IMR-90 (cell line): Measurements from ENCODE around the gene GDI2. TPM values are rescaled to one million over a fixed set of nuclear protein-coding genes. Genes with fewer than 3 reads are reported as not detected.

Source experiments
- ATAC-seq: fragments of 200-7000 bp; cut with Tn5 transposase; 2 replicates; pipeline ENCODE4 v1.9.1; 2020; ENCODE audit warnings: low read depth, mild to moderate bottlenecking, moderate library complexity
- BruUV-seq: library from RNA; stranded (reverse); fragments of 400-500 nt; replicated peaks from 2 replicates; lab custom pipeline; 2021; lab: Mats Ljungman, UMichigan
- CTCF ChIA-PET: fragments of 300-600 bp; formaldehyde crosslinking; extraction: SDS; loops from one replicate; lab custom pipeline; 2021; ENCODE audit warnings: antibody characterized with exemption; lab: Yijun Ruan, JAX
- POLR2A ChIA-PET: fragments of 300-600 bp; sonication (Branson Sonifier 250); formaldehyde crosslinking; loops from one replicate; lab custom pipeline; 2022; ENCODE audit warnings: antibody characterized with exemption; ENCODE audit not compliant: unreplicated experiment; lab: Charles Lee
- DNase-seq: peaks from one replicate; pipeline ENCODE4 v3.0.0; 2013
- H2AFZ ChIP-seq: replicated peaks from 2 replicates; pipeline ENCODE3; 2013; ENCODE audit warnings: low read length, mild to moderate bottlenecking; ENCODE audit not compliant: poor library complexity
- H2AK5ac ChIP-seq: 2 replicates; pipeline ENCODE4 v1.6.1; 2013; ENCODE audit warnings: low read depth, low read length, inconsistent platforms
- H2AK9ac ChIP-seq: replicated peaks from 2 replicates; pipeline ENCODE3; 2013; ENCODE audit warnings: mild to moderate bottlenecking, low read depth, low read length, moderate library complexity; ENCODE audit not compliant: poor library complexity
- H2BK120ac ChIP-seq: 2 replicates; pipeline ENCODE4 v1.6.1; 2013; ENCODE audit warnings: low read depth, low read length, inconsistent platforms
- H2BK15ac ChIP-seq: 3 replicates; pipeline ENCODE4 v1.6.1; 2013; ENCODE audit warnings: low read depth, low read length, inconsistent platforms
- H2BK20ac ChIP-seq: 2 replicates; pipeline ENCODE4 v1.6.1; 2013; ENCODE audit warnings: low read depth, mild to moderate bottlenecking, inconsistent platforms, low read length, moderate library complexity
- H2BK5ac ChIP-seq: 2 replicates; pipeline ENCODE4 v1.6.1; 2013; ENCODE audit warnings: mild to moderate bottlenecking, low read depth, low read length, inconsistent platforms; ENCODE audit not compliant: poor library complexity, severe bottlenecking
- H3K14ac ChIP-seq: replicated peaks from 2 replicates; pipeline ENCODE4 v1.6.1; 2013; ENCODE audit warnings: low read depth, low read length, inconsistent platforms
- H3K18ac ChIP-seq: 2 replicates; pipeline ENCODE4 v1.6.1; 2013; ENCODE audit warnings: low read depth, low read length, control low read depth
- H3K23ac ChIP-seq: 2 replicates; pipeline ENCODE4 v1.6.1; 2013; ENCODE audit warnings: low read depth, low read length, inconsistent platforms
- H3K27ac ChIP-seq: 2 replicates; pipeline ENCODE4 v1.5.1; 2013; ENCODE audit warnings: mild to moderate bottlenecking, control low read depth, low read length; ENCODE audit not compliant: insufficient read depth
- H3K27me3 ChIP-seq: 2 replicates; pipeline ENCODE4 v1.6.1; 2013; ENCODE audit warnings: low read length; ENCODE audit not compliant: control insufficient read depth, insufficient read depth
- H3K36me3 ChIP-seq: 2 replicates; pipeline ENCODE4 v1.6.1; 2013; ENCODE audit warnings: low read length, mixed read lengths; ENCODE audit not compliant: control insufficient read depth, insufficient read depth
- H3K4ac ChIP-seq: 2 replicates; pipeline ENCODE4 v1.6.1; 2013; ENCODE audit warnings: low read depth, low read length, inconsistent platforms
- H3K4me1 ChIP-seq: 2 replicates; pipeline ENCODE4 v1.6.1; 2013; ENCODE audit warnings: low read length, mixed read lengths; ENCODE audit not compliant: control insufficient read depth, insufficient read depth
- H3K4me2 ChIP-seq: 2 replicates; pipeline ENCODE4 v1.6.1; 2013; ENCODE audit warnings: low read depth, mild to moderate bottlenecking, control low read depth, low read length, moderate library complexity
- H3K4me3 ChIP-seq: 2 replicates; pipeline ENCODE4 v1.5.1; 2013; ENCODE audit warnings: low read depth, mild to moderate bottlenecking, control low read depth, low read length, moderate library complexity; ENCODE audit not compliant: insufficient read depth
- H3K56ac ChIP-seq: 2 replicates; pipeline ENCODE4 v1.6.1; 2013; ENCODE audit warnings: low read length, inconsistent platforms; ENCODE audit not compliant: insufficient read depth; ENCODE audit errors: extremely low read depth
- H3K79me1 ChIP-seq, 2 experiments: 2 replicates each; pipeline ENCODE4 v1.6.1; 2013; ENCODE audit warnings: low read length in 2 of 2, inconsistent platforms in 1 of 2, low read depth in 1 of 2
- H3K9ac ChIP-seq: 2 replicates; pipeline ENCODE4 v1.6.1; 2013; ENCODE audit warnings: low read depth, low read length, control low read depth
- H3K9me1 ChIP-seq: 2 replicates; pipeline ENCODE4 v1.6.1; 2013; ENCODE audit warnings: low read length, inconsistent platforms; ENCODE audit not compliant: insufficient read depth
- H3K9me3 ChIP-seq: 2 replicates; pipeline ENCODE4 v1.6.1; 2013; ENCODE audit warnings: low read length; ENCODE audit not compliant: control insufficient read depth, insufficient read depth
- H4K20me1 ChIP-seq: 2 replicates; pipeline ENCODE4 v1.6.1; 2013; ENCODE audit warnings: low read length, inconsistent platforms; ENCODE audit not compliant: insufficient read depth
- H4K5ac ChIP-seq: 2 replicates; pipeline ENCODE4 v1.6.1; 2013; ENCODE audit warnings: mild to moderate bottlenecking, low read depth, low read length, control low read depth
- H4K8ac ChIP-seq, 2 experiments: 2 replicates each; pipeline ENCODE4 v1.6.1; 2013; ENCODE audit warnings: low read depth in 2 of 2, low read length in 2 of 2, control low read depth in 1 of 2, inconsistent platforms in 1 of 2
- H4K91ac ChIP-seq: 2 replicates; pipeline ENCODE4 v1.6.1; 2013; ENCODE audit warnings: low read depth, low read length, inconsistent platforms; ENCODE audit not compliant: insufficient read depth
- CHD1 ChIP-seq: IDR thresholded peaks from 2 replicates; pipeline ENCODE4 v1.6.1; 2012; ENCODE audit warnings: low read depth, low read length, improper control_type of control experiment
- FOS ChIP-seq: fragments of 150-350 bp; IDR thresholded peaks from 2 replicates; pipeline ENCODE4 v1.6.1; 2016; ENCODE audit warnings: low read depth, low read length
- RFX5 ChIP-seq: IDR thresholded peaks from 2 replicates; pipeline ENCODE4 v1.8.0; 2012; ENCODE audit warnings: low read depth, mild to moderate bottlenecking, low read length, moderate library complexity
- SMC3 ChIP-seq: fragments of 150-350 bp; IDR thresholded peaks from 2 replicates; pipeline ENCODE4 v1.6.1; 2016; ENCODE audit warnings: low read depth, mild to moderate bottlenecking, antibody characterized with exemption, low read length, moderate library complexity
- USF2 ChIP-seq: fragments of 150-350 bp; IDR thresholded peaks from 2 replicates; pipeline ENCODE4 v1.6.1; 2017; ENCODE audit warnings: mild to moderate bottlenecking, antibody characterized with exemption, low read length, low read depth
- WGBS, 2 experiments: methylation state at CpG; one replicate each; pipeline versions ENCODE4 v1.1.5 to v1.1.7; 2013; ENCODE audit warnings: missing lambda C conversion rate in 2 of 2; ENCODE audit not compliant: insufficient read length in 1 of 2; ENCODE audit errors: extremely low coverage in 2 of 2; 5-methylcytosine and 5-hydroxymethylcytosine counted together
- dilution Hi-C: fragments of 300-500 bp; cut with HindIII; formaldehyde crosslinking; loops from one replicate; pipeline ENCODE4 v1.14.3; 2018; ENCODE audit warnings: low sequenced_read_pairs; ENCODE audit not compliant: unreplicated experiment
- in situ Hi-C: fragments of 300-500 bp; cut with MboI; formaldehyde crosslinking; loops from 3 replicates; pipeline ENCODE4 v1.14.3; 2019; ENCODE audit warnings: low sequenced_read_pairs, inconsistent platforms, mixed read lengths
- intact Hi-C: fragments of 100-400 bp; cut with micrococcal nuclease; formaldehyde crosslinking; loops from 2 replicates; pipeline ENCODE4 v1.10.0; 2022
- polyA plus RNA-seq, 3 experiments: library from polyadenylated mRNA; depleted of rRNA; stranded (reverse); fragments of >200 nt; gene quantifications; 2 replicates each; pipeline ENCODE4 v1.2.3, GENCODE V29; 2012; ENCODE audit warnings: low replicate concordance in 1 of 3
- total RNA-seq: library from RNA; depleted of rRNA; stranded (reverse); fragments of >200 nt; gene quantifications from 2 replicates; pipeline ENCODE4 v1.2.3, GENCODE V29; 2012; rRNA removed

GDI2 gene
- total and polyA plus RNA-seq, 2 of the 4 experiments (the other 2 are of a cell fraction) = 171 to 396 TPM

- H3K4me3 ChIP-seq = no peak overlapping the region
- H2AFZ ChIP-seq = no peak overlapping the region
- H3K4me1 ChIP-seq = peaks cover 3% of the 10 kb centered on the region; the same call in 1 of the 2 replicates
- no peak overlapping the region for H4K5ac ChIP-seq
- in situ Hi-C loops = no loop called here
- no TSS peak for BruUV-seq
- no peaks in the 10 kb centered on the region for H3K9me3 ChIP-seq
- intact Hi-C loops = no loop called here
- 60% methylated on average over 1 of the region's 3 CpGs; no CpG with 5 or more reads in 1 of the 2 experiments for WGBS, 2 experiments
- no peaks in the 10 kb centered on the region; the same call in 1 of the 2 replicates for H3K36me3 ChIP-seq
- no peak overlapping the region for H3K14ac ChIP-seq
- H2BK15ac ChIP-seq = no peak overlapping the region
- no peak for ATAC-seq
- H2AK5ac ChIP-seq = no peak overlapping the region
- no peak overlapping the region for H4K8ac ChIP-seq
- no peak overlapping the region for H3K56ac ChIP-seq
- peaks cover 13 to 34% of the 10 kb centered on the region in 2 experiments for H3K79me1 ChIP-seq
- H3K4ac ChIP-seq = no peak overlapping the region
- 0 out of 2 replicates have a peak, but pooled peaks cover 3% of the 10 kb centered on the region for H3K9me1 ChIP-seq
- H2BK20ac ChIP-seq = no peak overlapping the region
- no peak overlapping the region for H2AK9ac ChIP-seq
- H3K4me2 ChIP-seq = no peak overlapping the region
- no peaks in the 10 kb centered on the region for H3K27me3 ChIP-seq
- TF ChIP-seq USF2 = no peak
- no peak for TF ChIP-seq SMC3
- TF ChIP-seq FOS = no peak
- TF ChIP-seq RFX5 = no peak
- TF ChIP-seq CHD1 = no peak
- no peaks in the 10 kb centered on the region for H4K20me1 ChIP-seq
- no peak overlapping the region for H2BK120ac ChIP-seq
- H4K91ac ChIP-seq = no peak overlapping the region
- dilution Hi-C loops = no loop called here
- H2BK5ac ChIP-seq = no peak overlapping the region
- no peak for DNase-seq
- H3K9ac ChIP-seq = no peak overlapping the region
- ChIA-PET POLR2A (no interaction called here), CTCF (no interaction called here)
- H3K27ac ChIP-seq = no peak overlapping the region
- no peak overlapping the region for H3K23ac ChIP-seq
- no peak overlapping the region for H3K18ac ChIP-seq
Observed at GRCh38 chr10:5719546-5719945, 93.7 kb downstream of the GDI2 start.

Other genes starting within 250 kb of the GDI2 start
- gene ASB13, start 146.8 kb downstream of the GDI2 start, total RNA-seq = 6.3 and 6.4 TPM in 2 replicates
- 3.9 and 4.6 TPM in 2 replicates for gene ASB13, start 146.8 kb downstream of the GDI2 start, polyA plus RNA-seq (2012; rRNA removed)
- gene TASOR2, start 128.6 kb downstream of the GDI2 start, total RNA-seq = 53.6 and 64.7 TPM in 2 replicates
- 18.0 and 19.4 TPM in 2 replicates for gene TASOR2, start 128.6 kb downstream of the GDI2 start, polyA plus RNA-seq (2012; rRNA removed)
- gene ANKRD16, start 76.5 kb upstream of the GDI2 start, total RNA-seq = 3.3 and 5.7 TPM in 2 replicates
- gene ANKRD16, start 76.5 kb upstream of the GDI2 start, polyA plus RNA-seq (2012; rRNA removed) = 5.1 and 6.3 TPM in 2 replicates
- 60.8 and 72.2 TPM in 2 replicates for gene FBH1, start 76.8 kb upstream of the GDI2 start, total RNA-seq
- gene FBH1, start 76.8 kb upstream of the GDI2 start, polyA plus RNA-seq (2012; rRNA removed) = 48.8 and 59.3 TPM in 2 replicates
- 1.4 and 2.0 TPM in 2 replicates for gene IL15RA, start 164.1 kb upstream of the GDI2 start, total RNA-seq
- 6.4 and 7.6 TPM in 2 replicates for gene IL15RA, start 164.1 kb upstream of the GDI2 start, polyA plus RNA-seq (2012; rRNA removed)
- gene IL2RA, start 248.9 kb upstream of the GDI2 start, total RNA-seq = not detected in 2 replicates
- gene IL2RA, start 248.9 kb upstream of the GDI2 start, polyA plus RNA-seq (2012; rRNA removed) = not detected in 2 replicates